K562 (cell line): ENCODE results near the gene FBXL4. TPM values are rescaled to one million over a fixed set of nuclear protein-coding genes. Genes with fewer than 3 reads are reported as not detected.

Experiments used
- ATAC-seq: fragments of 200-7000 bp; cut with Tn5 transposase; 3 replicates; pipeline ENCODE4 v1.9.1; 2020; ENCODE audit warnings: moderate library complexity
- BruUV-seq: library from RNA; stranded (reverse); fragments of 400-500 nt; replicated peaks from 2 replicates; lab custom pipeline; 2021; lab: Mats Ljungman, UMichigan
- CTCF ChIA-PET: fragments of 300-600 bp; formaldehyde crosslinking; extraction: SDS; loops from one replicate; lab custom pipeline; 2021; ENCODE audit warnings: low intra/inter-chr PET ratio; lab: Yijun Ruan, JAX
- POLR2A ChIA-PET: fragments of 300-600, 350-650 bp; sonication (Branson Sonifier 250); formaldehyde crosslinking; extraction: SDS; loops from one replicate; lab custom pipeline; 2021; ENCODE audit warnings: antibody characterized with exemption, inconsistent platforms; lab: Yijun Ruan, JAX
- DNase-seq, 4 experiments: peaks; one replicate each; pipeline versions ENCODE4 v3.0.0 to v3.0.0-alpha.2; 2011 to 2018; ENCODE audit warnings: low spot score in 3 of 4, mixed read lengths in 3 of 4; ENCODE audit errors: extremely low read depth in 1 of 4
- FAIRE-seq: peaks from 2 replicates; lab custom pipeline; 2011; peaks lifted over from hg19 to GRCh38; lab: Jason Lieb, UNC
- H2AFZ ChIP-seq: 2 replicates; pipeline ENCODE4 v1.6.0; 2011; ENCODE audit warnings: low read depth, low read length, control low read depth, inconsistent platforms
- H3K27ac ChIP-seq: fragments of 200-600 bp; 3 replicates; pipeline ENCODE4 v1.8.0; 2011; ENCODE audit warnings: low read depth, mild to moderate bottlenecking, control low read depth, inconsistent platforms, low read length, moderate library complexity, mixed read lengths; ENCODE audit errors: extremely low read depth
- H3K27me3 ChIP-seq, 2 experiments: fragments of 300-600 bp in 1 of 2; 2 replicates in 1 of 2; 3 replicates in 1 of 2; pipeline versions ENCODE4 v1.6.0 to v1.8.0; 2011; ENCODE audit warnings: inconsistent platforms in 2 of 2, low read length in 2 of 2, mild to moderate bottlenecking in 1 of 2, mixed read lengths in 1 of 2, moderate library complexity in 1 of 2; ENCODE audit not compliant: control insufficient read depth in 2 of 2, insufficient read depth in 2 of 2
- H3K36me3 ChIP-seq: fragments of 300-600 bp; 3 replicates; pipeline ENCODE4 v1.8.0; 2011; ENCODE audit warnings: mild to moderate bottlenecking, low read length, inconsistent platforms; ENCODE audit not compliant: control insufficient read depth, insufficient read depth
- H3K4me1 ChIP-seq, 2 experiments: fragments of 200-600 bp in 1 of 2; replicated peaks in 1 of 2; 2 replicates in 1 of 2; 3 replicates in 1 of 2; pipeline versions ENCODE4 v1.5.1 to v1.8.0; 2011; ENCODE audit warnings: inconsistent platforms in 2 of 2, low read length in 2 of 2, mild to moderate bottlenecking in 1 of 2, mixed read lengths in 1 of 2, moderate library complexity in 1 of 2; ENCODE audit not compliant: control insufficient read depth in 2 of 2, insufficient read depth in 2 of 2
- H3K4me2 ChIP-seq: 2 replicates; pipeline ENCODE4 v1.6.1; 2011; ENCODE audit warnings: low read length, control low read depth, inconsistent platforms, mixed read lengths; ENCODE audit not compliant: insufficient read depth
- H3K4me3 ChIP-seq: fragments of 200-600 bp; sonication (generic), shearing (Covaris generic); 2 replicates; pipeline ENCODE4 v1.5.1; 2016; ENCODE audit warnings: control low read depth, inconsistent platforms
- H3K79me2 ChIP-seq: fragments of 200-600 bp; 3 replicates; pipeline ENCODE4 v1.8.0; 2011; ENCODE audit warnings: low read length, inconsistent platforms; ENCODE audit not compliant: control insufficient read depth, insufficient read depth
- H3K9ac ChIP-seq, 2 experiments: 2 replicates each; pipeline versions ENCODE4 v1.6.0 to v1.6.1; 2011; ENCODE audit warnings: low read depth in 2 of 2, low read length in 2 of 2, control low read depth in 1 of 2, inconsistent platforms in 1 of 2, mild to moderate bottlenecking in 1 of 2, mixed read lengths in 1 of 2; ENCODE audit not compliant: insufficient read depth in 1 of 2
- H3K9me1 ChIP-seq: one replicate; pipeline ENCODE4 v1.6.0; 2011; ENCODE audit warnings: inconsistent platforms, mild to moderate bottlenecking, low read length, moderate library complexity; ENCODE audit not compliant: control insufficient read depth, insufficient read depth
- H3K9me3 ChIP-seq: replicated peaks from 2 replicates; pipeline ENCODE4 v1.5.1; 2011; ENCODE audit warnings: low read depth, low read length, inconsistent platforms; ENCODE audit not compliant: control insufficient read depth, insufficient read depth
- H4K20me1 ChIP-seq: replicated peaks from 2 replicates; pipeline ENCODE4 v1.6.1; 2011; ENCODE audit warnings: low read length, inconsistent platforms, mixed read lengths; ENCODE audit not compliant: control insufficient read depth, insufficient read depth
- ARID3B ChIP-seq: fragments of 250-450 bp; sonication (Bioruptor Pico); IDR thresholded peaks from 2 replicates; pipeline ENCODE4 v1.4.0; 2020; ENCODE audit warnings: borderline replicate concordance
- CREM ChIP-seq: IDR thresholded peaks from 2 replicates; pipeline ENCODE4 v1.6.1; 2014; ENCODE audit warnings: antibody characterized with exemption, low read depth
- ZNF274 ChIP-seq: IDR thresholded peaks from 2 replicates; pipeline ENCODE4 v1.6.1; 2011; ENCODE audit warnings: low read depth, mild to moderate bottlenecking, low read length, moderate library complexity, borderline replicate concordance
- WGBS: fragments of 100-300 bp; shearing (Covaris generic); methylation state at CpG from one replicate; pipeline ENCODE4 v1.1.6; 2016; ENCODE audit warnings: low coverage, mixed read lengths; ENCODE audit not compliant: insufficient coverage; ENCODE audit errors: missing lambda C conversion rate; 5-methylcytosine and 5-hydroxymethylcytosine counted together
- in situ Hi-C: fragments of 300-500 bp; cut with MboI; formaldehyde crosslinking; loops from 4 replicates; pipeline ENCODE4 v1.15.0; 2018; ENCODE audit warnings: inconsistent platforms, mixed read lengths
- intact Hi-C: fragments of 100-400 bp; cut with micrococcal nuclease; formaldehyde crosslinking; loops from 2 replicates; pipeline ENCODE4 v1.14.2; 2022
- polyA plus RNA-seq, 8 experiments: library from polyadenylated mRNA; depleted of rRNA in 4 of 8; stranded (reverse) in 5 of 8; unstranded in 3 of 8; fragments of >200 nt; fragmentation: Nextera tagmentation in 2 of 8; fragmentation: Illumina TruSeq in 1 of 8; extraction: Ambion mirVana in 2 of 8; extraction: Trizol in 1 of 8; gene quantifications; 2 replicates each; pipeline versions ENCODE4 v1.2.1 to v1.2.3, GENCODE V29; 2011 to 2014; ENCODE audit warnings: inconsistent platforms in 1 of 8, missing spikeins in 1 of 8
- total RNA-seq, 7 experiments: library from RNA; depleted of rRNA in 6 of 7; stranded (reverse); fragments of >200 nt in 6 of 7; fragmentation: Illumina TruSeq in 2 of 7; extraction: Trizol in 2 of 7; gene quantifications; 2 replicates each; pipeline versions ENCODE4 v1.2.1 to v1.2.3, GENCODE V29; 2011 to 2021; ENCODE audit warnings: low replicate concordance in 1 of 7
- TF ChIP-seq, protein P1 (sequence below): sonication (generic); formaldehyde crosslinking; IDR thresholded peaks from 2 replicates; pipeline ENCODE4 v1.8.1; 2022; ENCODE audit warnings: missing genetic modification reagents
- TF ChIP-seq, protein P2 (sequence below): fragments of 250-450 bp; sonication (Bioruptor Pico); IDR thresholded peaks from 2 replicates; pipeline ENCODE4 v1.5.0; 2022; ENCODE audit warnings: mild to moderate bottlenecking

FBXL4 gene
- total and polyA plus RNA-seq, 9 of the 15 experiments (the other 6 are each of a cell fraction or from before 2014, with no cell fraction given): 4.2 to 23.1 (median 7.7) TPM

- ChIA-PET CTCF (no interaction called here), POLR2A (interaction anchor here (0.7 kb wide), 1 partner anchor 11 kb away, joined by 3 read pairs; no protein-coding TSS in a partner anchor)
- no peak for FAIRE-seq
- Histone ChIP-seq H3K9me1 (no peaks in the 10 kb centered on the region), H4K20me1 (no peaks in the 10 kb centered on the region), H3K4me1 (peaks cover 0 to 50% of the 10 kb centered on the region in 2 experiments; a peak in 4 of 5 replicates), H3K4me2 (no peak overlapping the region)
- DNase-seq: no peak
- no TSS peak for BruUV-seq
- TF ChIP-seq, protein P1, sequence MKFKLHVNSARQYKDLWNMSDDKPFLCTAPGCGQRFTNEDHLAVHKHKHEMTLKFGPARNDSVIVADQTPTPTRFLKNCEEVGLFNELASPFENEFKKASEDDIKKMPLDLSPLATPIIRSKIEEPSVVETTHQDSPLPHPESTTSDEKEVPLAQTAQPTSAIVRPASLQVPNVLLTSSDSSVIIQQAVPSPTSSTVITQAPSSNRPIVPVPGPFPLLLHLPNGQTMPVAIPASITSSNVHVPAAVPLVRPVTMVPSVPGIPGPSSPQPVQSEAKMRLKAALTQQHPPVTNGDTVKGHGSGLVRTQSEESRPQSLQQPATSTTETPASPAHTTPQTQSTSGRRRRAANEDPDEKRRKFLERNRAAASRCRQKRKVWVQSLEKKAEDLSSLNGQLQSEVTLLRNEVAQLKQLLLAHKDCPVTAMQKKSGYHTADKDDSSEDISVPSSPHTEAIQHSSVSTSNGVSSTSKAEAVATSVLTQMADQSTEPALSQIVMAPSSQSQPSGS (CRISPR knock-in tag): no peak
- TF ChIP-seq CREM (no peak), ARID3B (no peak), ZNF274 (no peak)
- TF ChIP-seq, protein P2, sequence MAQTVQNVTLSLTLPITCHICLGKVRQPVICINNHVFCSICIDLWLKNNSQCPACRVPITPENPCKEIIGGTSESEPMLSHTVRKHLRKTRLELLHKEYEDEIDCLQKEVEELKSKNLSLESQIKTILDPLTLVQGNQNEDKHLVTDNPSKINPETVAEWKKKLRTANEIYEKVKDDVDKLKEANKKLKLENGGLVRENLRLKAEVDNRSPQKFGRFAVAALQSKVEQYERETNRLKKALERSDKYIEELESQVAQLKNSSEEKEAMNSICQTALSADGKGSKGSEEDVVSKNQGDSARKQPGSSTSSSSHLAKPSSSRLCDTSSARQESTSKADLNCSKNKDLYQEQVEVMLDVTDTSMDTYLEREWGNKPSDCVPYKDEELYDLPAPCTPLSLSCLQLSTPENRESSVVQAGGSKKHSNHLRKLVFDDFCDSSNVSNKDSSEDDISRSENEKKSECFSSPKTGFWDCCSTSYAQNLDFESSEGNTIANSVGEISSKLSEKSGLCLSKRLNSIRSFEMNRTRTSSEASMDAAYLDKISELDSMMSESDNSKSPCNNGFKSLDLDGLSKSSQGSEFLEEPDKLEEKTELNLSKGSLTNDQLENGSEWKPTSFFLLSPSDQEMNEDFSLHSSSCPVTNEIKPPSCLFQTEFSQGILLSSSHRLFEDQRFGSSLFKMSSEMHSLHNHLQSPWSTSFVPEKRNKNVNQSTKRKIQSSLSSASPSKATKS (CRISPR knock-in tag): no peak
- TF ChIP-seq, all 486 proteins: peak for 0
- ATAC-seq: no peak
- H3K27ac ChIP-seq: no peak overlapping the region
- intact Hi-C loops: no loop called here
- H3K36me3 ChIP-seq: no peaks in the 10 kb centered on the region
- H3K9ac ChIP-seq: no peak overlapping the region
- H3K79me2 ChIP-seq: no peaks in the 10 kb centered on the region; the same call in 2 of the 3 replicates
- no peak overlapping the region for H2AFZ ChIP-seq
- in situ Hi-C loops: no loop called here
- no peak overlapping the region for H3K4me3 ChIP-seq
- 95% methylated on average over 16 of the region's 26 CpGs for WGBS
- H3K27me3 ChIP-seq: peaks cover 3 to 18% of the 10 kb centered on the region in 2 experiments; a peak in 3 of 5 replicates
- H3K9me3 ChIP-seq: peaks cover 6% of the 10 kb centered on the region; the same call in 1 of the 2 replicates
Observed at GRCh38 chr6:98833057-98833306, 114.8 kb downstream of the FBXL4 start.
